Natural killer cell (primary cell): Measurements from ENCODE around the gene MAB21L4. TPM values are rescaled to one million over a fixed set of nuclear protein-coding genes. Genes with fewer than 3 reads are reported as not detected.

Source experiments
- ATAC-seq, 3 donors: fragments of 150-1000 bp in 2 of 3; fragments of 200-7000 bp in 1 of 3; cut with Tn5 transposase; 1 replicate in 1 of 3; 2 replicates in 2 of 3; pipeline ENCODE4 v1.10.0; 2021; ENCODE audit warnings: mild to moderate bottlenecking in 2 of 3, moderate library complexity in 2 of 3
- DNase-seq, 2 donors: peaks; one replicate each; pipeline versions ENCODE4 v3.0.0 to v3.0.0-alpha.2; 2013 to 2021; ENCODE audit warnings: mixed read lengths in 1 of 2
- H3K27ac ChIP-seq: one replicate; pipeline ENCODE4 v1.5.1; 2013; ENCODE audit warnings: mild to moderate bottlenecking, low read length
- H3K27me3 ChIP-seq: one replicate; pipeline ENCODE4 v1.6.1; 2013; ENCODE audit warnings: low read length; ENCODE audit not compliant: control insufficient read depth, insufficient read depth
- H3K36me3 ChIP-seq: one replicate; pipeline ENCODE4 v1.6.1; 2013; ENCODE audit warnings: low read length; ENCODE audit not compliant: control insufficient read depth, insufficient read depth
- H3K4me1 ChIP-seq: one replicate; pipeline ENCODE4 v1.6.1; 2013; ENCODE audit warnings: low read length; ENCODE audit not compliant: control insufficient read depth, insufficient read depth
- H3K4me3 ChIP-seq: one replicate; pipeline ENCODE4 v1.5.1; 2013; ENCODE audit warnings: low read length
- H3K9me3 ChIP-seq: one replicate; pipeline ENCODE4 v1.6.1; 2013; ENCODE audit warnings: low read length; ENCODE audit not compliant: control insufficient read depth, insufficient read depth
- H3K27ac Mint-ChIP-seq, 2 donors: one replicate each; pipeline ENCODE4 v1.8.0; 2022; ENCODE audit warnings: mild to moderate bottlenecking in 2 of 2, mixed read lengths in 2 of 2, moderate library complexity in 1 of 2
- H3K27me3 Mint-ChIP-seq, 2 donors: one replicate each; pipeline ENCODE4 v1.8.0; 2022; ENCODE audit warnings: low read depth in 2 of 2, mixed read lengths in 2 of 2
- H3K36me3 Mint-ChIP-seq: one replicate; pipeline ENCODE4 v1.8.0; 2022; ENCODE audit warnings: mixed read lengths
- H3K4me1 Mint-ChIP-seq, 2 donors: one replicate each; pipeline ENCODE4 v1.8.0; 2022; ENCODE audit warnings: mixed read lengths in 2 of 2
- H3K4me3 Mint-ChIP-seq: one replicate; pipeline ENCODE4 v1.8.0; 2022; ENCODE audit warnings: mild to moderate bottlenecking, moderate library complexity, mixed read lengths
- H3K9me3 Mint-ChIP-seq, 2 donors: one replicate each; pipeline ENCODE4 v1.8.0; 2022; ENCODE audit warnings: mixed read lengths in 2 of 2
- WGBS: methylation state at CpG from one replicate; pipeline ENCODE4 v1.1.7; 2013; ENCODE audit warnings: missing lambda C conversion rate; ENCODE audit not compliant: insufficient coverage; 5-methylcytosine and 5-hydroxymethylcytosine counted together
- intact Hi-C: fragments of 100-400 bp; cut with micrococcal nuclease; formaldehyde crosslinking; loops from one replicate; pipeline ENCODE4 v1.14.2; 2022
- total RNA-seq, 4 donors: library from RNA; stranded (reverse); fragments of 120-200 nt in 1 of 4; gene quantifications; one replicate each; pipeline versions ENCODE4 v1.2.3 to v1.2.4, GENCODE V29; 2013 to 2022
- TF ChIP-seq, protein P1 (sequence below): fragments of 200-600 bp; IDR thresholded peaks from one replicate; pipeline ENCODE4 v1.8.0; 2022; ENCODE audit warnings: antibody characterized with exemption

Gene MAB21L4
- total RNA-seq, 3 donors from 2014 or later (not counting 1 experiment from before 2014, with no cell fraction given) = not detected

DNA sequence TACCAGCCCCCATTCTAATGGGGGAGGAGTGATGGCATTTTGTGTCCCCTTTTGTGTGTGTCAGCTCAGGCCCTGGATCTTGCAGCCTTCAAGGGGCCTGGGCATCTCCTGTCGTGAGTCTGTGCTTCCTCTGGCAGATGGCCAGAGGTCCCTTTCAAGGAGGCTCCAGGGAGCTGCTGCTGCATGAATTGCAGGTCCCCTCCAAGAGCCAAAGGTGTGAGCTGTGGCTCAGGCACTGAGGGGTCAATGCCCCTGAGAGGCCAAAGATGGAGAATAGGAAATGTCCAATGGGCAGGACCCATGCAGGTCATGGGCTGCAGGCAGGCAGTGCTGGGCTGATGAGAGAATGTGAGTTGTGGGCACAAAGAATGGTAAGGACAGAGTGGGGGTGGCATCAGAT lies 10.4 kb downstream of the MAB21L4 start:
- H3K36me3 Mint-ChIP-seq = no peaks in the 10 kb centered on the region
- TF ChIP-seq, protein P1, sequence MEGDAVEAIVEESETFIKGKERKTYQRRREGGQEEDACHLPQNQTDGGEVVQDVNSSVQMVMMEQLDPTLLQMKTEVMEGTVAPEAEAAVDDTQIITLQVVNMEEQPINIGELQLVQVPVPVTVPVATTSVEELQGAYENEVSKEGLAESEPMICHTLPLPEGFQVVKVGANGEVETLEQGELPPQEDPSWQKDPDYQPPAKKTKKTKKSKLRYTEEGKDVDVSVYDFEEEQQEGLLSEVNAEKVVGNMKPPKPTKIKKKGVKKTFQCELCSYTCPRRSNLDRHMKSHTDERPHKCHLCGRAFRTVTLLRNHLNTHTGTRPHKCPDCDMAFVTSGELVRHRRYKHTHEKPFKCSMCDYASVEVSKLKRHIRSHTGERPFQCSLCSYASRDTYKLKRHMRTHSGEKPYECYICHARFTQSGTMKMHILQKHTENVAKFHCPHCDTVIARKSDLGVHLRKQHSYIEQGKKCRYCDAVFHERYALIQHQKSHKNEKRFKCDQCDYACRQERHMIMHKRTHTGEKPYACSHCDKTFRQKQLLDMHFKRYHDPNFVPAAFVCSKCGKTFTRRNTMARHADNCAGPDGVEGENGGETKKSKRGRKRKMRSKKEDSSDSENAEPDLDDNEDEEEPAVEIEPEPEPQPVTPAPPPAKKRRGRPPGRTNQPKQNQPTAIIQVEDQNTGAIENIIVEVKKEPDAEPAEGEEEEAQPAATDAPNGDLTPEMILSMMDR = no peak
- no peak overlapping the region for H3K27ac ChIP-seq
- no peaks in the 10 kb centered on the region for H3K9me3 Mint-ChIP-seq
- intact Hi-C loops = no loop called here
- H3K4me1 ChIP-seq = no peaks in the 10 kb centered on the region
- no peak overlapping the region for H3K4me3 ChIP-seq
- H3K36me3 ChIP-seq = no peaks in the 10 kb centered on the region
- H3K4me3 Mint-ChIP-seq = no peak overlapping the region
- no peak for DNase-seq
- H3K9me3 ChIP-seq = no peaks in the 10 kb centered on the region
- no peak overlapping the region for H3K27ac Mint-ChIP-seq
- no peaks in the 10 kb centered on the region for H3K27me3 ChIP-seq
- H3K27me3 Mint-ChIP-seq = peaks cover 0 to 3% of the 10 kb centered on the region in 2 donors
- 50% methylated on average over 1 of the region's 1 CpG for WGBS
- ATAC-seq = no peak
- no peaks in the 10 kb centered on the region for H3K4me1 Mint-ChIP-seq

DNA sequence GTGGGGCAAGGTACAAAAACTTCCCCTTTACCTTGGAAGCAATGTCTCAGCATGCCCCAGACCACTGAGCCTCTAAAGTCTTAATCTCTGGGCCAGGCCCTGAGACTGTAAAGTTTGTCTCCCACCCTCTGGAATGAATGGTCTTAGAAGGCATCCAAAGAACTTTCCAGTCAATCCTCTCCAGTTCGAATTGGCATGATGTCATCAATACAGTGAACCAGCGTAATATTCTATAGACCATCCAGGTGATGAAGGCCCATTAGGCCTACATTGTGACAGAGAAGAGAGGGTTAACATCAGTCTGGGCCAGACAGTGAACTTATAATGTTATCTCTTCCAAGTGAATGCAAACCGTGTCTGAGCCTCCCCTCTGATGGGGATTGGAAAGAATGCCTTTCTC lies 11.2 kb downstream of the MAB21L4 start:
- Histone ChIP-seq H3K4me3 (no peak overlapping the region), H3K4me1 (no peaks in the 10 kb centered on the region), H3K36me3 (no peaks in the 10 kb centered on the region), H3K27me3 (no peaks in the 10 kb centered on the region), H3K27ac (no peak overlapping the region), H3K9me3 (no peaks in the 10 kb centered on the region)
- H3K4me1 Mint-ChIP-seq = no peaks in the 10 kb centered on the region
- no peak overlapping the region for H3K4me3 Mint-ChIP-seq
- TF ChIP-seq, protein P1 = no peak
- WGBS = 78% methylated on average over 3 of the region's 3 CpGs
- H3K27me3 Mint-ChIP-seq = peaks cover 0 to 3% of the 10 kb centered on the region in 2 donors
- intact Hi-C loops = no loop called here
- no peaks in the 10 kb centered on the region for H3K36me3 Mint-ChIP-seq
- DNase-seq (no peak), ATAC-seq (no peak)
- H3K9me3 Mint-ChIP-seq = no peaks in the 10 kb centered on the region
- H3K27ac Mint-ChIP-seq = no peak overlapping the region

DNA sequence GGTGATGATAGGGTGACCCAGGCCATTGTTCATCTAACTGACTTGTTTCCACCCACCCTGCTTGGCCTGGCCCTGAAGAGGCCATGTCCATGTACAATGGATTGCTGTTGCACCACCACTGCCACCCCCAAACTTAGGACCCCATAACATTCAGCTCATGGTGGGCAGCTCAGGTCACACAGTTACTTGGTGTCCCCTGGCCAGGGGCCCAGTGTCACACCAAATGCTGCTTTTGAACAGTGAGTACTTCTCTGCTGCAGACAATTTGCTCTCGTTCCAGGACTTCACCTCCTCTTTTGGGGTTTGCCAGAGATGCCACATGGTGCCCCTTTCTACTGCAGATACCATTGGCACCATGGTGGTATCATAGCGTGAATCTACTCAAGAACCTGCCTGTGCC lies 11.7 kb downstream of the MAB21L4 start:
- Histone ChIP-seq H3K36me3 (no peaks in the 10 kb centered on the region), H3K4me3 (no peak overlapping the region), H3K27ac (no peak overlapping the region), H3K4me1 (no peaks in the 10 kb centered on the region), H3K27me3 (no peaks in the 10 kb centered on the region), H3K9me3 (no peaks in the 10 kb centered on the region)
- Mint-ChIP-seq H3K4me1 (no peaks in the 10 kb centered on the region), H3K27me3 (peaks cover 0 to 3% of the 10 kb centered on the region in 2 donors), H3K27ac (no peak overlapping the region), H3K36me3 (no peaks in the 10 kb centered on the region), H3K9me3 (no peaks in the 10 kb centered on the region), H3K4me3 (no peak overlapping the region)
- ATAC-seq = no peak
- intact Hi-C loops = no loop called here
- WGBS = 85% methylated on average over 2 of the region's 2 CpGs
- DNase-seq = no peak
- TF ChIP-seq, protein P1 = no peak

DNA sequence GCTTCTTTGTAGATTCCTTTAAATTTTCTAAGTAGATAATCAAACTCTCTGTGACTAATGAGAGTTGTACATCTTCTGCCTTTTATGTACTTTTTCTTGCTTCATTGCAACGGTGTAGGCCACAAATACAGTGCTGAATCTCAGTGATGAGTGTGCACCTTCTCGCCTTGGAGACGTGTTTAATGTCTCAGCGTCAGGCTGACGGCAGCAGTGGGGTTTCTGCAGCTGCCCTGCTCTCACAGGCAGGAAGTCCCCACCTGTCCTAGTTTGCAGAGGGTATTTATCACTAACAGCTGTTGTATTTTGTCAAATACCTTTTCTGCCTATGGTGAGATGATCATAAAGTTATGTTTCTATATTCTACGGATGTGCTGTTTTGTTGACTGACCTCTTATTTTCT lies 14.0 kb downstream of the MAB21L4 start:
- no peaks in the 10 kb centered on the region for H3K9me3 Mint-ChIP-seq
- WGBS = 46% methylated on average over 6 of the region's 6 CpGs
- peaks cover 0 to 3% of the 10 kb centered on the region in 2 donors for H3K27me3 Mint-ChIP-seq
- H3K4me1 Mint-ChIP-seq = no peaks in the 10 kb centered on the region
- TF ChIP-seq, protein P1 = no peak
- H3K36me3 Mint-ChIP-seq = no peaks in the 10 kb centered on the region
- Histone ChIP-seq H3K9me3 (no peaks in the 10 kb centered on the region), H3K27me3 (no peaks in the 10 kb centered on the region), H3K4me1 (no peaks in the 10 kb centered on the region), H3K36me3 (no peaks in the 10 kb centered on the region), H3K4me3 (no peak overlapping the region), H3K27ac (no peak overlapping the region)
- ATAC-seq (peak in 2 of 3 donors; percentile 28 to 42), DNase-seq (peak in 1 of 2 donors; percentile 37)
- intact Hi-C loops = no loop called here
- H3K27ac Mint-ChIP-seq = no peak overlapping the region
- H3K4me3 Mint-ChIP-seq = no peak overlapping the region
